Sigmoid colon (tissue), 7 donors: ENCODE results near the gene BANP. TPM values are rescaled to one million over a fixed set of nuclear protein-coding genes. Genes with fewer than 3 reads are reported as not detected.
"Not testable (repeated sequence)": the region's sequence is repeated elsewhere in the genome, so short reads cannot be mapped to it uniquely, and the experiment has no call there.

Source experiments
- DNase-seq: peaks from one replicate; pipeline ENCODE4 v3.0.0-alpha.2; 2019
- H3K27ac ChIP-seq, 4 donors: fragments of 200-600 bp; sonication (generic); one replicate each; pipeline ENCODE4 v1.5.1; 2016 to 2019; ENCODE audit warnings: mild to moderate bottlenecking in 1 of 4
- H3K27me3 ChIP-seq, 3 donors: fragments of 200-600 bp; sonication (generic); one replicate each; pipeline ENCODE4 v1.5.1; 2019; ENCODE audit warnings: mild to moderate bottlenecking in 1 of 3
- H3K36me3 ChIP-seq, 4 donors: fragments of 200-600 bp; sonication (generic); one replicate each; pipeline ENCODE4 v1.5.1; 2016 to 2019
- H3K4me1 ChIP-seq, 4 donors: fragments of 200-600 bp; sonication (generic); one replicate each; pipeline ENCODE4 v1.5.1; 2017 to 2019
- H3K4me3 ChIP-seq, 4 donors: fragments of 200-600 bp; sonication (generic); one replicate each; pipeline ENCODE4 v1.5.1; 2017 to 2019; ENCODE audit warnings: mild to moderate bottlenecking in 2 of 4, moderate library complexity in 1 of 4
- H3K9me3 ChIP-seq, 4 donors: fragments of 200-600 bp in 3 of 4; sonication (generic) in 3 of 4; one replicate each; pipeline versions ENCODE4 v1.5.1 to v1.6.1; 2013 to 2019
- CTCF ChIP-seq, 4 experiments: fragments of 450-650 bp in 3 of 4; fragments of 200-600 bp in 1 of 4; IDR thresholded peaks; one replicate each; pipeline ENCODE4 v1.5.1; 2016 to 2019; ENCODE audit warnings: antibody characterized with exemption in 4 of 4, mild to moderate bottlenecking in 3 of 4, moderate library complexity in 2 of 4
- EP300 ChIP-seq, 4 donors: sonication (generic); formaldehyde crosslinking; IDR thresholded peaks; one replicate each; pipeline ENCODE4 v1.6.1; 2017; ENCODE audit warnings: antibody characterized with exemption in 4 of 4
- POLR2A ChIP-seq, 2 donors: fragments of 450-650 bp; IDR thresholded peaks; one replicate each; pipeline ENCODE4 v1.6.1; 2016; ENCODE audit warnings: antibody characterized with exemption in 2 of 2, mild to moderate bottlenecking in 2 of 2, moderate library complexity in 2 of 2
- POLR2AphosphoS5 ChIP-seq, 4 donors: sonication (generic); formaldehyde crosslinking; IDR thresholded peaks; one replicate each; pipeline ENCODE4 v1.6.1; 2017; ENCODE audit warnings: antibody characterized with exemption in 4 of 4
- WGBS, 2 donors: extraction: QIAGEN DNeasy Blood & Tissue Kit; methylation state at CpG; one replicate each; pipeline ENCODE4 v1.1.7; 2013; 5-methylcytosine and 5-hydroxymethylcytosine counted together
- intact Hi-C: fragments of 100-400 bp; cut with DNase I; formaldehyde crosslinking; loops from one replicate; pipeline ENCODE4 v1.15.1; 2023
- polyA plus RNA-seq, 3 donors: library from polyadenylated mRNA; stranded (reverse); fragments of 200-250 nt; gene quantifications; one replicate each; pipeline ENCODE4 v1.2.3, GENCODE V29; 2013
- total RNA-seq, 4 donors: library from RNA; depleted of rRNA; stranded (reverse); fragments of >200 nt; gene quantifications; one replicate each; pipeline ENCODE4 v1.1.0, GENCODE V29; 2016
- donor health status: healthy with polysubstance abuse.
- donor health status: Bipolar disorder and iron deficiency.
- donor health status: healthy.

BANP gene
- total and polyA plus RNA-seq, 7 donors: 8.4 to 31.0 (median 17.4) TPM

- peak overlapping the region in 1 of 4 donors; percentile 45 for H3K27ac ChIP-seq
- 32 to 69% methylated on average over 23 of the region's 23 CpGs for WGBS, 2 donors
- H3K4me1 ChIP-seq, H3K4me3 ChIP-seq, H3K27me3 ChIP-seq, intact Hi-C loops, H3K36me3 ChIP-seq, H3K9me3 ChIP-seq: not testable (repeated sequence)
- TF ChIP-seq POLR2AphosphoS5 (IDR thresholded peaks at IDR 0.05) (peak in 2 of 4 donors; percentile 13 to 55), EP300 (IDR thresholded peaks at IDR 0.05) (peak in 1 of 4 donors; percentile 50)
- DNase-seq: peak; percentile 87
These were observed 40.0 kb upstream of the BANP start for GRCh38 chr16:87911106-87911763.

GRCh38 chr16:87912691-87913090 is 38.5 kb upstream of the BANP start:
- DNase-seq, intact Hi-C loops: not testable (repeated sequence)

GRCh38 chr16:87914021-87914725 is 37.1 kb upstream of the BANP start:
- H3K4me3 ChIP-seq, H3K36me3 ChIP-seq, H3K27ac ChIP-seq, H3K9me3 ChIP-seq, intact Hi-C loops, H3K4me1 ChIP-seq, DNase-seq: not testable (repeated sequence)
- peaks cover 0 to 11% (median 0%) of the 10 kb centered on the region in 3 donors for H3K27me3 ChIP-seq
- 74 to 80% methylated on average over 27 of the region's 27 CpGs for WGBS, 2 donors

More at GRCh38 chr16:87912691-87913090, 38.5 kb upstream of the BANP start:
- not testable (repeated sequence) for H3K9me3 ChIP-seq, H3K4me1 ChIP-seq, H3K4me3 ChIP-seq, H3K27me3 ChIP-seq, H3K36me3 ChIP-seq, H3K27ac ChIP-seq
- 86 to 89% methylated on average over 18 of the region's 18 CpGs for WGBS, 2 donors

GRCh38 chr16:87914812-87915211 is 36.4 kb upstream of the BANP start:
- no peaks in the 10 kb centered on the region for H3K4me1 ChIP-seq
- no peaks in the 10 kb centered on the region for H3K36me3 ChIP-seq
- DNase-seq: no peak
- no peak overlapping the region for H3K27ac ChIP-seq
- TF ChIP-seq CTCF (IDR thresholded peaks at IDR 0.05) (no peak), POLR2AphosphoS5 (IDR thresholded peaks at IDR 0.05) (no peak), POLR2A (IDR thresholded peaks at IDR 0.05) (no peak), EP300 (IDR thresholded peaks at IDR 0.05) (no peak)
- no peaks in the 10 kb centered on the region for H3K9me3 ChIP-seq
- H3K27me3 ChIP-seq: peaks cover 0 to 13% (median 0%) of the 10 kb centered on the region in 3 donors
- no peak overlapping the region for H3K4me3 ChIP-seq
- WGBS, 2 donors: 93% methylated on average over 25 of the region's 25 CpGs
- intact Hi-C loops: no loop called here

GRCh38 chr16:87917503-87917902 is 33.7 kb upstream of the BANP start:
- TF ChIP-seq POLR2AphosphoS5 (IDR thresholded peaks at IDR 0.05) (no peak), POLR2A (IDR thresholded peaks at IDR 0.05) (no peak), CTCF (IDR thresholded peaks at IDR 0.05) (no peak), EP300 (IDR thresholded peaks at IDR 0.05) (no peak)
- no peaks in the 10 kb centered on the region for H3K36me3 ChIP-seq
- DNase-seq: no peak
- H3K27me3 ChIP-seq: peaks cover 0 to 13% (median 0%) of the 10 kb centered on the region in 3 donors
- H3K27ac ChIP-seq: no peak overlapping the region
- intact Hi-C loops: no loop called here
- no peak overlapping the region for H3K4me3 ChIP-seq
- no peaks in the 10 kb centered on the region for H3K9me3 ChIP-seq
- no peaks in the 10 kb centered on the region for H3K4me1 ChIP-seq
- 72 to 85% methylated on average over 9 of the region's 9 CpGs for WGBS, 2 donors

- Histone ChIP-seq H3K27ac (no peak overlapping the region), H3K4me1 (no peaks in the 10 kb centered on the region), H3K36me3 (no peaks in the 10 kb centered on the region), H3K27me3 (peaks cover 0 to 12% (median 0%) of the 10 kb centered on the region in 3 donors), H3K9me3 (no peaks in the 10 kb centered on the region), H3K4me3 (no peak overlapping the region)
- TF ChIP-seq EP300 (IDR thresholded peaks at IDR 0.05) (no peak), CTCF (IDR thresholded peaks at IDR 0.05) (no peak), POLR2A (IDR thresholded peaks at IDR 0.05) (no peak), POLR2AphosphoS5 (IDR thresholded peaks at IDR 0.05) (no peak)
- intact Hi-C loops: no loop called here
- DNase-seq: peak; percentile 74
- 85 to 87% methylated on average over 13 of the region's 13 CpGs for WGBS, 2 donors
These were observed 32.9 kb upstream of the BANP start for GRCh38 chr16:87918338-87918737.
